ENCODE results near the gene RPAP3. TPM values are rescaled to one million over a fixed set of nuclear protein-coding genes. Genes with fewer than 3 reads are reported as not detected.

RPAP3 gene
- polyA plus RNA-seq, 1 donor (not counting 4 experiments of a cell fraction or from before 2014, with no cell fraction given), result 22.9 TPM

GRCh38 chr12:47750229-47750798 lies 44.5 kb upstream of the RPAP3 start:
- H3K36me3 ChIP-seq (ENCODE audit: control insufficient read depth in 2 of 2, extremely low read depth in 1 of 2, insufficient read depth in 2 of 2, low read length in 2 of 2), result peaks cover 8 to 19% of the 10 kb centered on the region in 2 experiments
- H3K27me3 ChIP-seq (ENCODE audit: control insufficient read depth, extremely low read depth, insufficient read depth, low read length), result no peaks in the 10 kb centered on the region
- no peak overlapping the region for H3K27ac ChIP-seq (ENCODE audit: control insufficient read depth, insufficient read depth, low read length)
- H2AFZ ChIP-seq (ENCODE audit: control insufficient read depth, low read length), result no peak overlapping the region
- no peaks in the 10 kb centered on the region for H4K20me1 ChIP-seq (ENCODE audit: control insufficient read depth, extremely low read depth, insufficient read depth, low read length)
- no peak for DNase-seq (ENCODE audit: low read depth, low spot score)
- no peak overlapping the region for H3K9ac ChIP-seq (ENCODE audit: control insufficient read depth, extremely low read depth, insufficient read depth, low read length)
- H3K79me2 ChIP-seq (ENCODE audit: control insufficient read depth, insufficient read depth, low read length), result no peaks in the 10 kb centered on the region
- no peak for TF ChIP-seq CTCF (optimal IDR thresholded peaks at IDR 0.05 in 1 of 3, IDR thresholded peaks at IDR 0.05 in 1 of 3, conservative IDR thresholded peaks at IDR 0.05 in 1 of 3; ENCODE audit: extremely low read depth in 1 of 3, insufficient read depth in 2 of 3, low read length in 3 of 3)
- no peak for TF ChIP-seq EZH2 (IDR thresholded peaks at IDR 0.05; ENCODE audit: low read length)
- peaks cover 4% of the 10 kb centered on the region for H3K9me1 ChIP-seq (ENCODE audit: control insufficient read depth, extremely low read depth, insufficient read depth, low read length)
- H3K4me1 ChIP-seq (ENCODE audit: control insufficient read depth, extremely low read depth, insufficient read depth, low read length), result peaks cover 52% of the 10 kb centered on the region
- dilution Hi-C loops (cut with MboI; ENCODE audit: extremely low pct_ligation_motif_present, low sequenced_read_pairs), result no loop called here
- FAIRE-seq, result no peak
- H3K4me2 ChIP-seq (ENCODE audit: control insufficient read depth, extremely low read depth, insufficient read depth, low read depth, low read length), result no peak overlapping the region
- no peak overlapping the region for H3K4me3 ChIP-seq (ENCODE audit: control insufficient read depth in 2 of 3, extremely low read depth in 1 of 3, insufficient read depth in 2 of 3, low read depth in 1 of 3, low read length in 3 of 3)
- H3K9me3 ChIP-seq (ENCODE audit: control insufficient read depth, low read depth, low read length), result no peaks in the 10 kb centered on the region

GRCh38 chr12:47748899-47749298 lies 43.1 kb upstream of the RPAP3 start:
- H3K36me3 ChIP-seq (ENCODE audit: control insufficient read depth in 2 of 2, extremely low read depth in 1 of 2, insufficient read depth in 2 of 2, low read length in 2 of 2), result peaks cover 8 to 23% of the 10 kb centered on the region in 2 experiments
- dilution Hi-C loops (cut with MboI; ENCODE audit: extremely low pct_ligation_motif_present, low sequenced_read_pairs), result no loop called here

More at GRCh38 chr12:47748899-47749298, 43.1 kb upstream of the RPAP3 start:
- Histone ChIP-seq H3K27ac (ENCODE audit: control insufficient read depth, insufficient read depth, low read length) (no peak overlapping the region), H3K9me1 (ENCODE audit: control insufficient read depth, extremely low read depth, insufficient read depth, low read length) (peaks cover 4% of the 10 kb centered on the region), H3K4me2 (ENCODE audit: control insufficient read depth, extremely low read depth, insufficient read depth, low read depth, low read length) (no peak overlapping the region), H3K4me3 (ENCODE audit: control insufficient read depth in 2 of 3, extremely low read depth in 1 of 3, insufficient read depth in 2 of 3, low read depth in 1 of 3, low read length in 3 of 3) (no peak overlapping the region), H3K4me1 (ENCODE audit: control insufficient read depth, extremely low read depth, insufficient read depth, low read length) (peaks cover 44% of the 10 kb centered on the region), H4K20me1 (ENCODE audit: control insufficient read depth, extremely low read depth, insufficient read depth, low read length) (no peaks in the 10 kb centered on the region), H3K79me2 (ENCODE audit: control insufficient read depth, insufficient read depth, low read length) (no peaks in the 10 kb centered on the region), H2AFZ (ENCODE audit: control insufficient read depth, low read length) (no peak overlapping the region), H3K9me3 (ENCODE audit: control insufficient read depth, low read depth, low read length) (no peaks in the 10 kb centered on the region), H3K9ac (ENCODE audit: control insufficient read depth, extremely low read depth, insufficient read depth, low read length) (no peak overlapping the region), H3K27me3 (ENCODE audit: control insufficient read depth, extremely low read depth, insufficient read depth, low read length) (no peaks in the 10 kb centered on the region)
- TF ChIP-seq CTCF (optimal IDR thresholded peaks at IDR 0.05 in 1 of 3, IDR thresholded peaks at IDR 0.05 in 1 of 3, conservative IDR thresholded peaks at IDR 0.05 in 1 of 3; ENCODE audit: extremely low read depth in 1 of 3, insufficient read depth in 2 of 3, low read length in 3 of 3) (no peak), EZH2 (IDR thresholded peaks at IDR 0.05; ENCODE audit: low read length) (no peak)
- FAIRE-seq, result no peak
- no peak for DNase-seq (ENCODE audit: low read depth, low spot score)

Measured in keratinocyte (primary cell).